ENCODE measurements around the gene FRY.

DNA sequence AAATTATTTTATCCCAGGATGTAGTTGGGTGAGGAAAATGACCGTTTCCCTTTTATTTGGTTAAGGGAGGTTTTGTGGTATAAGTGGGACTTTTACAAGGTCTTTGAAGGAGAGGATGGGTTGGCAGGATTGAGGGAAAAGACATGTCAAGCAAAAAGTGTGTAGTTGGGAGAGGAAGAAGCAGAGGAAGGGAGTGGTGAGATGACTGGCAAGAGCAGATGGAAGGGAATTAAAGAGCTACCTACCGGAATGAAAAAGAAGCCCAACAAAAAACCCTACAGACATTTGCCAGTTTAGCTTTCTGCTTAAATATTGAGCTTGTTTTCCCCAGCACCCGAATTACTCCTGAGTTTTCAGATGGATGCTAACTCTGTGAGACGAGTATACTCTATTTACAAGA lies 19.6 kb downstream of the FRY start:
- TF ChIP-seq TSHZ2 (CRISPR knock-in tag; IDR thresholded peaks at IDR 0.05) (no peak), OSR1 (CRISPR knock-in tag; IDR thresholded peaks at IDR 0.05) (no peak), ZNF565 (CRISPR knock-in tag; conservative IDR thresholded peaks at IDR 0.05; ENCODE audit: low read depth) (no peak), CSRNP3 (CRISPR knock-in tag; IDR thresholded peaks at IDR 0.05) (no peak), ISL1 (CRISPR knock-in tag; IDR thresholded peaks at IDR 0.05) (no peak), SNAI2 (CRISPR knock-in tag; IDR thresholded peaks at IDR 0.05) (no peak)
- TF ChIP-seq, protein P1, sequence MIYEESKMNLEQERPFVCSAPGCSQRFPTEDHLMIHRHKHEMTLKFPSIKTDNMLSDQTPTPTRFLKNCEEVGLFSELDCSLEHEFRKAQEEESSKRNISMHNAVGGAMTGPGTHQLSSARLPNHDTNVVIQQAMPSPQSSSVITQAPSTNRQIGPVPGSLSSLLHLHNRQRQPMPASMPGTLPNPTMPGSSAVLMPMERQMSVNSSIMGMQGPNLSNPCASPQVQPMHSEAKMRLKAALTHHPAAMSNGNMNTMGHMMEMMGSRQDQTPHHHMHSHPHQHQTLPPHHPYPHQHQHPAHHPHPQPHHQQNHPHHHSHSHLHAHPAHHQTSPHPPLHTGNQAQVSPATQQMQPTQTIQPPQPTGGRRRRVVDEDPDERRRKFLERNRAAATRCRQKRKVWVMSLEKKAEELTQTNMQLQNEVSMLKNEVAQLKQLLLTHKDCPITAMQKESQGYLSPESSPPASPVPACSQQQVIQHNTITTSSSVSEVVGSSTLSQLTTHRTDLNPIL (CRISPR knock-in tag; IDR thresholded peaks at IDR 0.05; ENCODE audit: low read depth): no peak
- TF ChIP-seq, protein P2, sequence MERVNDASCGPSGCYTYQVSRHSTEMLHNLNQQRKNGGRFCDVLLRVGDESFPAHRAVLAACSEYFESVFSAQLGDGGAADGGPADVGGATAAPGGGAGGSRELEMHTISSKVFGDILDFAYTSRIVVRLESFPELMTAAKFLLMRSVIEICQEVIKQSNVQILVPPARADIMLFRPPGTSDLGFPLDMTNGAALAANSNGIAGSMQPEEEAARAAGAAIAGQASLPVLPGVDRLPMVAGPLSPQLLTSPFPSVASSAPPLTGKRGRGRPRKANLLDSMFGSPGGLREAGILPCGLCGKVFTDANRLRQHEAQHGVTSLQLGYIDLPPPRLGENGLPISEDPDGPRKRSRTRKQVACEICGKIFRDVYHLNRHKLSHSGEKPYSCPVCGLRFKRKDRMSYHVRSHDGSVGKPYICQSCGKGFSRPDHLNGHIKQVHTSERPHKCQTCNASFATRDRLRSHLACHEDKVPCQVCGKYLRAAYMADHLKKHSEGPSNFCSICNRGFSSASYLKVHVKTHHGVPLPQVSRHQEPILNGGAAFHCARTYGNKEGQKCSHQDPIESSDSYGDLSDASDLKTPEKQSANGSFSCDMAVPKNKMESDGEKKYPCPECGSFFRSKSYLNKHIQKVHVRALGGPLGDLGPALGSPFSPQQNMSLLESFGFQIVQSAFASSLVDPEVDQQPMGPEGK (CRISPR knock-in tag; IDR thresholded peaks at IDR 0.05; ENCODE audit: borderline replicate concordance): no peak

All from SK-N-SH treated with all-trans-retinoic acid at 6 μM for 48 hours (cell line).